KOPT-K1 (cell line): Measurements from ENCODE around the gene UNC5CL.

ENCODE experiments used
- H3K27ac ChIP-seq: fragments of 200-600 bp; sonication (generic); 2 replicates; pipeline ENCODE4 v1.5.1; 2016; ENCODE audit warnings: antibody characterized with exemption, mild to moderate bottlenecking, low read depth, low read length; ENCODE audit not compliant: poor library complexity, severe bottlenecking
- H3K36me3 ChIP-seq: fragments of 200-600 bp; sonication (generic); 2 replicates; pipeline ENCODE4 v1.5.1; 2017; ENCODE audit warnings: antibody characterized with exemption, mild to moderate bottlenecking, low read length, moderate library complexity; ENCODE audit not compliant: insufficient read depth
- H3K9me3 ChIP-seq: fragments of 200-600 bp; sonication (generic); 2 replicates; pipeline ENCODE4 v1.5.1; 2017; ENCODE audit warnings: antibody characterized with exemption, low read length, mild to moderate bottlenecking; ENCODE audit not compliant: insufficient read depth, poor library complexity, severe bottlenecking

Gene UNC5CL

DNA sequence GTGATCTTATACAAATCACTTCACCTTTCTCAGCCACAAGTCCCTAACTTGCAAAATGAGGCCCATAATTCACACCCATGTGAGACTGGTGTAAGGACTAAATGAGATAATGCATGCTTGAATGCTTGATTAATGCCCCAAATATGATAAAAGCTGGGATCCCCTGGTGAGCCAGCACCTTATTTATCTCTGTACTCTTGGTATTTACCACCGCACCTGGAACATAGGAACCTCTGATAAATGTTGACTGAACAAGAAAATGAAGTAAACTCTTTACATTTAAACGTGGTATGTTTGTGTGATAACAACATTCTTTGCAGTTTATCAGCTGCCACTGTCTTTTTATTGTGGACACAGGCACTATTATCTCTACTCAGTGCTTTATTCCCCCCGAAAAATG lies 11.5 kb upstream of the UNC5CL start:
- H3K27ac ChIP-seq, result no peak overlapping the region
- H3K36me3 ChIP-seq, result no peaks in the 10 kb centered on the region
- no peaks in the 10 kb centered on the region for H3K9me3 ChIP-seq

DNA sequence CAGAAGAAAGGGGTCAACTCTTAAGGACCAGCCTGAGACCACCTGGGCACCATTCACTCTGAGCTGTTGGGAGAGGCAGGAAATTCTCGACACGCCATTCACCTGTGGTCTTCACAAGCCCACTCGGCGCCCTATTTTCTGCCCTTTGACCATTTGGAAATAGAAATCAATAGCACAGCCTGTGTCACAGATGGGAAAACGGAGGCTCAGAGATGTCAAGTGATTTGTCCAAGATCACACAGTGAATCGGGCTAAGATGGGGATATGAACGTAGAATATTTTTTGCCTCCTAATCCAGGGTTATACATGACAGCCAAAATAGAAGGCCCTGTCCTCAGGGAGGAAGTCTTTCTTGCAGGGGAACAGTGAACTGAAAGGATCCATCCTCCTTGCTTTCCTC lies 10.9 kb upstream of the UNC5CL start:
- Histone ChIP-seq H3K9me3 (no peaks in the 10 kb centered on the region), H3K27ac (no peak overlapping the region), H3K36me3 (no peaks in the 10 kb centered on the region)

- H3K36me3 ChIP-seq, result no peaks in the 10 kb centered on the region
- no peaks in the 10 kb centered on the region for H3K9me3 ChIP-seq
- no peak overlapping the region for H3K27ac ChIP-seq
Measured at GRCh38 chr6:41049521-41049920, 10.5 kb upstream of the UNC5CL start.

GRCh38 chr6:41047745-41048732 lies 9.0 kb upstream of the UNC5CL start:
- Histone ChIP-seq H3K27ac (no peak overlapping the region), H3K36me3 (no peaks in the 10 kb centered on the region), H3K9me3 (no peaks in the 10 kb centered on the region)

DNA sequence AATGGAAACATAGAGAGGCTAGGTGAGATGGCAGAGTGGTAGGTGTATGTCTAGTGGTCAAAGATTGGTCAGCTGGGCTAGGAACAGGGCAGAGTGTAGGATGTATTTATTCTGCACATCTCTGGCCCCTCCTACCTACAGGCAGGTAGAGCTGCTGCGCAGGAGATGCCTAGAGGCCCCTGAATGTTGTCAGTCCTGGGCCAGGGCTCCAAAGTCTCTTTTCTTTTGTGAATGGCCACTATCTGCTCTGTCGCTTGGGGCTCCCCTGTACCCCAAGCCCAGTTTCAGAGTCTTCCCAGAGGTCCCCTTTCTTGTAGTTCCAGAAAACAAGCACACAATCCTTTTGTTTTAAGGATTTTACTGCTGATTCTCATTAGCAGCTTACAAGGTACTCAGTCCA lies 8.3 kb upstream of the UNC5CL start:
- H3K9me3 ChIP-seq, result no peaks in the 10 kb centered on the region
- no peaks in the 10 kb centered on the region for H3K36me3 ChIP-seq
- no peak overlapping the region for H3K27ac ChIP-seq

DNA sequence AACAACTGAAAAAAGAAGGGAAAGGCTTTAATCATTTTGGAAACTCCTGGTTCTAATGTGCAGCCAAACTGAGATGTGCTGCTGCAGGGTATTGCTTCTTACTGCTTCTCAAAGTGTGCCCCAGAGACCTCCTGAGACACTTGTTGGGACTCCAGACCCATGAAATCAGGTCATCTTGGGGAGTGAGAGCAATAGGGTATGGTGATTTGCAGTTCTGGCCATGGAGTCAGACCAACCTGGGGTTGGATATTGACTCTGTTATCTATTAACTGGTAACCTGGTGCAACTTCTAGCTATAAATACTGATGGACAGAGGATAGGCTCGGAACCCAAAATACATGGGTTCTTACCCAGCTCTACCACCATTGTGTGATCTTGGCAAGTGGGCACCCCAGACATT lies 7.1 kb upstream of the UNC5CL start:
- Histone ChIP-seq H3K27ac (no peak overlapping the region), H3K36me3 (no peaks in the 10 kb centered on the region), H3K9me3 (no peaks in the 10 kb centered on the region)

GRCh38 chr6:41045664-41046063 lies 6.6 kb upstream of the UNC5CL start:
- no peaks in the 10 kb centered on the region for H3K9me3 ChIP-seq
- H3K36me3 ChIP-seq, result no peaks in the 10 kb centered on the region
- no peak overlapping the region for H3K27ac ChIP-seq

DNA sequence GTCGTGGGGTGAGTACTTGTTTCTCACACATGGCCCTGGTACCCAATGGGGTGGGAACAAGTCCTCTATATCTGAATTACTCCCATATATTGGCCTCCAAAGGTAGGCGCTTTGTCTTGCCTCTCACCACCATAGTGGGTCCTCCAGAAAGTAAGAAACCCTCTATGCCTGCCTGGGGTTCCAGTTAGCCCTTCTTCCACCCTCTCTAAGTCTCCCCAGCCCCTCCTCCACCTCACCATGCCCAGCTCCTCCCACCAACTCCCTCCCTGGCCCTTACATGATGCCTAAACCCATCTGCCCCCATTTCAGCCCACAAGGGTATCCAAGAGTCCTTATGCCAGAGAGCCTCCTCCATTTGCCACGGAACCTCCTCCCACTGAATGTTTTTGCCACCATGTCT lies 4.1 kb upstream of the UNC5CL start:
- Histone ChIP-seq H3K9me3 (no peaks in the 10 kb centered on the region), H3K27ac (no peak overlapping the region), H3K36me3 (no peaks in the 10 kb centered on the region)

DNA sequence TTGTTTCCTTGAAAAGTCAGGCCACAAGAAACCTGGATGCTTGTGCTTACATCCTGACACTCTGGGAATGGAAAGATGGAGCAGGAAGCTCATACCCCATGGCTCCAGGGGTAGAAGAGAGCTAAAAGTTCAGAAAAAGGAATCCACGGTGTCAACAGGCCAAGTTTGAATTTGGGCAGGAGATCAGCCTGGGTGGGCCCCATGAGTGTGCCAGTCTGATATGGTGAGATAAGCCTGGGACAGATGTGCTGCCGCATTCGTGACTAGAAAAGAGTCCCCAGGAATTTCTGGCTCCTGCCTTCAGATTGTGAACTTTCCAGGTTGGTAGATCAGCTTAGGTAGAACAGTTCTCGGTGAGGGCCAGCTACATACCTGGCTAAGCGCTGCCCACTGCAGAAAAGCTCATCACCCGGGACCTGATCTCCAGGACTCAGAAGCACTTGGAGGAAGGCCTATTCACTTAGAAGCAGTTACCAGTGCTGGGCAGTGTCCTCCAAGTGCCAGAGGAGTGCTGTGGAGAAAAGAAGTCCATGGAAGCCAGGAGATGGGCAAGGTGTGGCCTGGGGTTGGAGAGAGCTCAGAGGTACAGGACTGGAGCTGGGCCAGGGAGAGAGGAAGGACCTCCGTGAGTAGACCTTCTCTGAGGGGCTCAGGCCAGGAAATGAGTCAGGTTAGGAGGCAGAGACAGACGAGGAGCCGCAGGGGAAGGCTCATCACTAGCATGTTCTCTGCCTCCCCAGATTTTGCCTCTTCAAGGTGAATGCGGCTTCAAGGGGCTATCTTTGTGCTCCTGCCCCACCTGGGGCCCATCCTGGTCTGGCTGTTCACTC lies 3.4 kb upstream of the UNC5CL start, which contains the start of gene TSPO2:
TSPO2 (plus strand) TSS at position 242 of the 830 bp plus-strand sequence; CDS start at position 761, 519 bp downstream.
- H3K9me3 ChIP-seq, result no peaks in the 10 kb centered on the region
- H3K36me3 ChIP-seq, result no peaks in the 10 kb centered on the region
- H3K27ac ChIP-seq, result no peak within 1 kb of the TSS

DNA sequence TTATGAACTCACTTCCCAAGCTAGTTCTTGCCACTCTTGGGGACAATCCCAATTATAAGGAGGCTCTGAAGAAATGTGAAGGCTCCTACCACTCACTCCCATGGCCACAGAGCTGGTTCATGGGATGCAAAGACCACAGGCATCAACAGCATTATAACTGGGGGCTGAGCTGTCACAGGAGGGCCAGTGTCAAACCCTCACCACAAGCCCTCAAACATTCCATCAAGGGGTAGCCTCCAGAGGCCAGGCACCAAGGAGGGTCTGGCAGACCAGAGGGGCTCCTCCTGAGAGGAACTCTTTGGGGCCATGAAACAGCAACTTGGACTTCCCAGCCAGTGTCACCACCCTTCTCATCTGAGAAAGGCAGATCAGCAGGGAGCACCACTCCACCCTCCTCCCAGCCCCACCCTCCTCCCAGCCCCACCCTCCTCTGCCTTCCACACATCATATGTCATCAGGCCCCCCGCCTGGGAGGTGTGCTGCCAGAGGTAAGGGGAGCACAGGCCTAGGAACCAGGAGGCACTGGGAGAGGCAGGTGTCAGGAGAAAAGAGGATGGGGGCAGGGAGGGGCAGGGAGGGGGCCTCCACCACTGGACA lies 2.0 kb upstream of the UNC5CL start:
- H3K27ac ChIP-seq, result no peak overlapping the region
- H3K36me3 ChIP-seq, result no peaks in the 10 kb centered on the region
- H3K9me3 ChIP-seq, result no peaks in the 10 kb centered on the region

DNA sequence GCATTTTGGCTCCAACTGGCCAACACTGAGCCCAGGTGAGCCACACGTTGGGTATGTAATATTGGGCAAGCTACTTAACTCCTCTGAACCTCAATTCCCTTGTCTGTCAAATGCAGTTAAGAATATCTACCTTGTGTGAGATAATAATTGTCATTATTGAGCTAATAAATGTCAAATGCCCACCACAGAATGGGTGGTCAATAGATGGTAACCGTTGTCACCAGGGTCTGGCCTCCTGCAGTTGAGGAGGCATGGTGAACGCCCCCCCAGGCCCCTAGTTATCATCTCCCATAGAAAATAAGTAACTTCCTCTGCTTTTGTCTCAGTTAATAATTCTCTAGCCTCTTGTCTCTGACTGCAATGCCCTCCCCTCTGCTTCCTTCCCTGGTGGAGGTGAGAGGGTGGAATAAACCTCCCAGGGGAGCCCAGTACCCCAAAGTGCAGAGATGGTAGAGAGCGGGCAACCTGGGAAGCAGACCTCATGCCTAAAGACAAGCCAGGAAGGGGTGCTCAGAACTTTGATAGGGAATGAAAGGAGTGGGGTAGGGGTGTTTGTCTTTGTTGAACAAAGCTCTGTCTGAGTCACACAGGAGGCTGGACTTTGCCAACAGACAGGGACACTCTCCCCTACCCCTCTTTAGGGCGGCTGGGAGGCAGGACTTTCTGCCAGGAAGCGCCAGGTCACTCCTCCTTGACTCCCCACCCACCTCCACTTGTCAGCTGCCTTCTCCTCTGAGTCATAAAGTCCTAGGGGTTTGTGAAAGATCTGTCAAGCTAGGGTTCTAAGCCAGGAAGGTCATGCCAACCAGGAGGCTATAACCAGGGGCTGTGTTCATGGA lies 1.3 kb upstream of the UNC5CL start:
- H3K27ac ChIP-seq, result no peak overlapping the region
- H3K9me3 ChIP-seq, result no peaks in the 10 kb centered on the region
- no peaks in the 10 kb centered on the region for H3K36me3 ChIP-seq

DNA sequence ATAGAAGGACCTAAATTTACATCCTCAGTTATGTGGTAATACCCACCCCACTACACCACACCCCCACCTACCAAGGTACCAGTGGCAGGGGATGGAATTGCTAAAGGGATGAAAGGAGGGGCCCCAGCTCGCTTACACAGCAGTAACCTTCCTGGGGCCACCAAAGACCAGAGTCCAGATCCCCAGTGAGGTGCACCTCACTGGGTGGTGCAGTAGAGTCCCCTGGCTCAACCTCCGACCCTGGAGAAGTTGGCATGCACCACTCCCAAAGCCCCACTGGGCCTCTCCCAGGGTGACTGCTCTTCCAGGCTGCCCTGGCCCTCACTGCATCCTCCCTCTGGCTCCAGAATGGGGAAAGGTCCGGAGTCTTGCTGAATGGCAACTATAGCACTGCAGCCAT lies 816 bp downstream of the UNC5CL start:
- Histone ChIP-seq H3K36me3 (no peaks in the 10 kb centered on the region), H3K9me3 (no peaks in the 10 kb centered on the region), H3K27ac (no peak overlapping the region)

DNA sequence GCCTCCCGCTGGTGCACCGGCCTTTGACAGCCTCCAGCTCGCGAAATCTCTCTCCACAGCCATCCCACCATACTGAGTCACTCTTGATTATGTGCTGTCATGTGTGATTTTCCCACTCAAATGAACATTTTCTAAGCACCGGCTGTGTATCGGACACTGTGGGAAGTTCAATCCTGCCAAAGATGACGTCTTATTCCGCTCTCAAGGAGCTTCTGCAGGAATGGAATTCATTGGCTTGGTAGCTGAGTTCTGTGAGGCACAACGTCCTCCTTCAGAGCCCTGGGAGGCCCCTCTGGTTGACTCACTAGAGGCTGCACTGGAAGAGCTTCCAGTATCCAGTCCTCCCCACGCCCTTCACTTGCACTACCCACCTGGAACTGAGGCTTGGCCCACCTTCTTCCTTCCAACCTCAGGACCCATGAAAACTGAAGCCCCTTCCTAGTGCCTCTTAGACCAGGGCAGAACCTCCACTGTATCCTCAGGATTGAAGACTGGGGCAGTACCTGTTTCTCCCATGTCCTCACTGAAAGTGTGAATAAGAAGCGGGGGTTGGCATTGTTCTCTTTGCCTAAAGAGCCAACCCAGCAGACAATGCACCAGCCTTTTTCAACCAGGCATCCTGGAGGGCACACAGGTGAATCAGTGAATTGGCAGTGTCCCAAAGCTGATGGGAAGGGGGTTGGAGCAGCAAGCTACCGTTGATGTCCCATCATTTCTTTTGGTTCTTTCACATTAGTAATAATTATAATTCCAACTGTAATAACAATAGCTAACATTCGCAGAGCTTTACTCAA lies 1.7 kb downstream of the UNC5CL start:
- Histone ChIP-seq H3K9me3 (no peaks in the 10 kb centered on the region), H3K27ac (no peak overlapping the region), H3K36me3 (no peaks in the 10 kb centered on the region)

GRCh38 chr6:41036601-41037000 lies 2.4 kb downstream of the UNC5CL start:
- H3K27ac ChIP-seq, result no peak overlapping the region
- H3K36me3 ChIP-seq, result no peaks in the 10 kb centered on the region
- H3K9me3 ChIP-seq, result no peaks in the 10 kb centered on the region
